Right renal pelvis (tissue), 4 donors: ENCODE measurements around the gene YAF2. TPM values are rescaled to one million over a fixed set of nuclear protein-coding genes. Genes with fewer than 3 reads are reported as not detected.

Experiments
- DNase-seq, 4 donors: peaks; one replicate each; pipeline ENCODE4 v3.0.0-alpha.2; 2013; ENCODE audit warnings: low read depth in 4 of 4, low spot score in 3 of 4, missing footprints in 1 of 4
- polyA plus RNA-seq, 4 donors: library from polyadenylated mRNA; unstranded; fragments of 120-200 nt; gene quantifications; one replicate each; pipeline ENCODE4 v1.2.1, GENCODE V29; 2013; ENCODE audit not compliant: insufficient read length in 4 of 4

Gene YAF2, protein sequence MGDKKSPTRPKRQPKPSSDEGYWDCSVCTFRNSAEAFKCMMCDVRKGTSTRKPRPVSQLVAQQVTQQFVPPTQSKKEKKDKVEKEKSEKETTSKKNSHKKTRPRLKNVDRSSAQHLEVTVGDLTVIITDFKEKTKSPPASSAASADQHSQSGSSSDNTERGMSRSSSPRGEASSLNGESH
- polyA plus RNA-seq: 10 to 100 TPM; 23.7 to 28.0 (median 27.2) TPM

DNA sequence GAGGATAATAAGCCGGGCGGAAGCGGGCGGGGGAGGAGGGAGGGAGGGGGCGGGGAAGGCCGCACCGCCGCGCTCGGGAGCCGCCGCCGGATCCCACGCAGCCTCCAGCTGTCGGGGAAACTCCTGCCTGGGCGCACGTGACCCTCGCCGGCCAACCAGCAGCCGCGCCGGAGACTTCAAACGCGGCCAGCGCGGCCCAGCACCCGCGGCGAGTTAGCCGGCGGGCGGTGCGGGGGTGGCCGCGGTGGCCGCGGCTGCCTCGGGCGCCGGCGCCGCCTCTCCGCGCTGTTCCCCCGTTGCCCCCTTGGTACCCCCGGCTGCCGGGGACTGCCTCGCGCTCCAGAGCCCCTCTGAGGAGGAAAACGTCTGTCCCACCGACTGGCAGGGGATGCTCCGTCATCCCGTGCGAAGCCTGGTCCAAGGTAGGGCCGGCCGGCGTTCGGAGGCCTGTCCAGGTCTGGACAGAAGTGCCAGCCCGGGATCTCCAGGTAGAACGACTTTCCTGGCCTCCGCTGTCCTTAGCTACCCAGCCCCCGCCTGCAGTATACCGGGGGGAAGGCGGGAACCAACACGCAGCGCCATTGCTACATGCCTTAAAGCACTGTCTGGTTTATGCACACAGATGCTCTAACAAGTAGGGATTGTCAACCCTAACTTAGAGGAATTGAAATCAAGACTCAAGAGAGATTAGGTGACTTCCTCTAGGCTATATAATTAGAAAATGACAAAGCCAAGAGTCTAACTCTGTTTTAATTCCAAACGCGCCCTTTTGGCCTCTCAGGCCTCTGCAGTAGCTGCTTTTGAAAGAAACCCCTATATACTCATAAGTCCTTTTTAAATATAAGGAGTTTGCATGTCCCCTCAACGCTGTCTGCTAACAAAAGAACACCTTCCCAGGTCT is at the start of gene YAF2:
YAF2 (minus strand) TSS at position 9 of the 901 bp plus-strand sequence. CDS start 68 bp downstream, outside the sequence.
- DNase-seq: peak; percentile 73 to 80 (median 74)

DNA sequence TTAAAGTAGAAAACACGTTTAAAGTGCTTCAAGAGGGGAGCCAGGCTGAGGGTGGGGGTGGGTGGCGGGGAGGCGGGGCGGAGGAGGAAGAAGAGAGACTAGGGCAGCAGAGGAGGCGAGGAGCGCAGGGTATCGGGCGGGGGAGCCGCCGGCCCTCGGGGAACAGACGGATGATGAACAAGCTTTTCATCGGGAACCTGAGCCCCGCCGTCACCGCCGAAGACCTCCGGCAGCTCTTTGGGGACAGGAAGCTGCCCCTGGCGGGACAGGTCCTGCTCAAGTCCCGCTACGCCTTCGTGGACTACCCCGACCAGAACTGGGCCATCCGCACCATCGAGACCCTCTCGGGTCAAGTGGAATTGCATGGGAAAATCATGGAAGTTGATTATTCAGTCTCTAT is 48.7 kb upstream of the YAF2 start:
- DNase-seq: no peak

DNA sequence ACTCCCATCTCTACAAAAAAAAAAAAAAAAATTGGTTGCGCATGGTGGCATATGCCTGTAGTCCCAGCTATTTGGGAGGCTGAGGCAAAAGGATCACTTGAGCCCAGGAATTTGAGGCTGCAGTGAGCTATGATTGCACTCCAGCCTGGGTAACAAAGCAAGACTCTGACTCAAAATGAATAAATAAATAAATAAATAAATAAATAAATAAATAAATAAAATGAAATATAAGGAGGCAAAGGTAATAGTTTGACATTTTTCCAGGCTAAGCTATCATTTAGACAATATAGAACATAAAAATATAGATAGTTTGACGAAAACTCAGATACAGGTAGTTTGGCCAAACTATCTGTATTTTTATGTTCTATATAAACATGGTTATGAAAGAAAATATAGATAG is 47.4 kb upstream of the YAF2 start:
- no peak for DNase-seq

DNA sequence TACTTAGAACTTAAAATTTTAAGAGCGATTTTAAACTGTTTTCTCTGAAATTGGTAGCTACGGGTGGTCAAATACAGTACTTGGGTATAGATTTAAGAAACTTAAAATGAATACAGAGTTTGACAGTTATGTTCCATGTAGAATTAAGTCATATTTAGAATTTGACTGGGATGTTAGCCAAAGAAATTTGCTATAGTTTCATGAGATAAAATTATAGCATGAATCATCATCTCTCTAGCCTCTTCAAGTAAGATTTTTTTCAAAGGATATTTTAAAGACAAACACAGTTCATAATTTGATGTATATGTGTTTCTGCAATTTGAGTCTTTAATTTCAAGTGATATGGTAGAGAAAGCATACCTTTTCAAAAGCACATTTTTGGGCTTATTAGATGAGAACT is 46.8 kb upstream of the YAF2 start:
- DNase-seq: no peak

DNA sequence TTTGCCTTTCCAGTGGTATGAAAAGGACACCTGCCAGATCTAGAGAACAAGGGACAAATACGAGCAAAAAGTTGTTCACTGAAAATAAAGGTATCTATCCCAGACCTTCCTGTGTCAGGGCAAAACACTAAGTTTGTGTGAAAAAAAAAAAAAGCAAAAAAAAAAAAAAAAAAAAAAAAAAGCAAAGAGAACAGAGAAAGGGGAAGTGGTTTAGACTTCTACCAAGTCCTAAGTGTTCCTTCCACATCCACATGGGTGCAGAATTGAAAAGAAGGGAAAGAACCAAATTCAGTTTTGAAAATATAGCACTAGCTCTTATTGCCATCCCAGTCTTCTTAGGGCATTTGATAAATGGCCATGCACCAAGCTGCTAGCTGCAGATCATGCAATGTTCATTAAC is 46.1 kb upstream of the YAF2 start:
- DNase-seq: no peak

DNA sequence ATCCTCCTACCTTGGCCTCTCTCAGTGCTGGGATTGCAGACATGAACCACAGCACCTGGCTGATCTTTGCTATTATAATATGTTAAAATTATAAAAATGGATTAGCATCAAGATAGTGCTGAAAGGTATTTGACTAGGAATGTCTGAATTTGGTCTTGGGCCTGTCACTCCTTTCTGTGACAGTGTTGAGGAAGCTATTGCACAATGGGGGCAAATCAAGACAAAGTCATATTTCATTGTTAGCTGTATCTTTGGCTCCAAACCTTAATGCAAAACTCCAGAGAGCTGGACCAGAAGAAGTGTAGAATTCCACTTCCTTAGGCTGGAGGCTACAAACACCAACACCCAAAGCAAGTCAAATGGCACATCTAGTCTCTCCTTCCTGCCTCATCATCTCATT is 45.7 kb upstream of the YAF2 start:
- DNase-seq: no peak

DNA sequence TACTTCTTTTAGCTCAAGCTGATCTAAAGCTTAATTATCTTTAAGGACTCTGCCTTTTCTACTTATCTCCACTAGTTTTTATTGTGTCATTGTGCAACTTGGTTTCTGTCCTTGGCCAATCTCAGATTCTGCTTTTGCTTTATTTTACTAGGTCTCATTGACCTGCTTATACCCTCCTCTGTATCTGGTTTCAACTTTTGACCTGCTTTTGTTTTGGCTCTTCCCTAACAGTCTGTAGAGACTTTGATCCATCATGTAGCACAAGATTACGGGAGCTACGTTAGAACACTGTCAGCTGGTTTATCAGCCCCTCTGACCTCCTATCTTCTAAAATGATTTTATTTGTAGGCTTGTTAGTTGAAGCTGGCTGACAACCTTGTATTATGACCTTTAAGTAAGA is 44.2 kb upstream of the YAF2 start:
- no peak for DNase-seq

DNA sequence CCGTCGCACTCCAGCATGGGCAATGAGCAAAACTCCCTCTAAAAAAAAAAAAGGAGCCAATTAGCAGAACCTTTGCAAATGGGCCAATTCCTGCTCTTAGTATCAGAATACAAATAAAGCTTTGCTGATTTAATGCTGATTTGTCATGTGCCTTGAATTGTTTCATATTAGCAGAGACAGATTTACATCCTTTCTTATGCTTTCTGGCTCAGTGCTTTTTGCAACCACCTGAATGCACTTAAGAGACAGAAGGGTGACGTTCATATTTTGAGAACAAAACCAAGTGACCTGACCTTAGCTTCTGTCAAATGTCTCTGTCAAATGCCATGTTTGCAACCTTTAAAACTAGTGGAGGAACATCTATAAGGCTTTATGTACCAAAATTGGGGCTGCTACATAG is 43.8 kb upstream of the YAF2 start:
- DNase-seq: no peak

DNA sequence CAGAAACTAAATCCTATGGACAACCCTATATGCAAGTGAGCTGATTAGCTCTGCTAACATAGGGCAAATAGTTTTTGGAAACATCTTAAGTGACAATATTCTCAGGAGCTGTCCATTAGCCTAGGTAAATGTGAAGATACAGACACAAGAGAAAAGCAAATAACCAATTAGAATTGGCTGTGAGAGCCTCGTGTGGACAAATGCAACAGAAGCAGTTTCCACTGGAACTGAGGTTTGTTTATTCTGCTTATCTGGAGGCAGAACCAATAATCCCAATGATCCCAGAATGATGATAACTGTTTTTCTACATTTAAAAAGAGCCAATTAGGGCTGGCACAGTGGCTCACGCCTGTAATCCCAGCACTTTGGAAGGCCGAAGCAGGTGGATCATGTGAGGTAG is 43.2 kb upstream of the YAF2 start:
- DNase-seq: no peak

DNA sequence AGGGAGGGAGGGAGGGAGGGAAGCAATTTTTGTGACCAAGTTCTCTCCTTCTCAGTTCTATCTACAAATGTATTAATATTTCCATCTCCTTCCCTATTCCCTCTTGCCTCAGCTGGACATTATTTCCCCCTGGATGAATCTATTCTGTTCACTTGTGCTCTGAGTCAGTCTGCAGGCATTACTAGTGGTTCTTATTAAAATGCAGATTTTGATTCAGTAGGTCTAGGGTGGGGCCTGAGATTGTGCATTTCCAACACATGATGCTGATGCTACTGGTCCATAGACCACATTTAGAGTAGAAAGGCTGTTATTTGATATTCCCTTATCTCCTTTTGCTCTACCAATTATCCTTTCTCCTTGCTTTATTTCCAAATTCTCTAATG is 40.1 kb upstream of the YAF2 start:
- DNase-seq: no peak

DNA sequence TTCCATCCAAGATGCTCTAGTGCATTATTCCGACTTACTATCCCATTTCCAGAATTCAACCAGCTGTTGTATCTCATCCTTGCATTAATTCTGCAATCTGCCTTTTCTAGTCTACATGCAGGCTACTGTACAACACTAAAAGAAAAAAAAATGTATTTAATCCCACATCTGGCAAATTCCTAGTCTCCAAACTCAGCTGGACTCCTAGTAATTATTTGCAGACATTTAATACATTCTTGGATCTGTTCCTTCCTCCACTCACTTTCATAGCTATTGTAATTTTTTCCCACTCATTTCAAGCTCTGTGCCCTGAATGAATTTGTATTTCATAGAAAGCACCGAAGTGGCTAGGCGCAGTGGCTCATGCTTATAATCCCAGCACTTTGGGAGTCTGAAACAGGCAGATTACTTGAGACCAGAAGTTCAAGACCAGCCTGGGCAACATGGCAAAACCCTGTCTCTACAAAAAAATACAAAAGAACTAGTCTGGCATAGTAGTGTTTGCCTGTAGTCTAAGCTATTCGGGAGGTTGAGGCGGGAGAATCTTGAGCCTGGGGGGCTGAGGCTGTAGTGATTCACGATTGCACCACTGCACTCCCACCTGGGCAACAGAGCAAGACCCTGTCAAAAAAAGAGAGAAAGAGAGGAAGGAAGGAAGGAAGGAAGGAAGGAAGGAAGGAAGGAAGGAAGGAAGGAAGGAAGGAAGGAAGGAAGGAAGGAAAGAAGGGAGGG is 39.5 kb upstream of the YAF2 start:
- no peak for DNase-seq

DNA sequence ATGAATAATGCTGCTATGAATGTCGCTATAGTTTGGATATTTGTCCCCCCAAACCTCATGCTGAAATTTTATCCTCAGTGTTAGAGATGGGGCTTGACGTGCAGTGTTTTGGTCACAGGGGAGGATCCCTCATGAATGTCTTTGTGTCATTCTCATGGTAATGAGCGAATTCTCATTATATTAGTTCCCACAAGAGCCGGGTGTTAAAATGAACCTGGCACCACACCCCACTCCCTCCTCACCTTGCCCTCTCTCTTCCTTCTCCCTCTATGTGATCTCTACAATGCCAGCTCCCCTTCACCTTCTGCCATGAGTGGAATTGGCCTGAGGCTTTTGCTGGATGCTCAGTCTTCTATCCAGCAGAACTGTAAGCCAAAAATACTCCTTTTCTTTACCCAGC is 37.5 kb upstream of the YAF2 start:
- DNase-seq: no peak

DNA sequence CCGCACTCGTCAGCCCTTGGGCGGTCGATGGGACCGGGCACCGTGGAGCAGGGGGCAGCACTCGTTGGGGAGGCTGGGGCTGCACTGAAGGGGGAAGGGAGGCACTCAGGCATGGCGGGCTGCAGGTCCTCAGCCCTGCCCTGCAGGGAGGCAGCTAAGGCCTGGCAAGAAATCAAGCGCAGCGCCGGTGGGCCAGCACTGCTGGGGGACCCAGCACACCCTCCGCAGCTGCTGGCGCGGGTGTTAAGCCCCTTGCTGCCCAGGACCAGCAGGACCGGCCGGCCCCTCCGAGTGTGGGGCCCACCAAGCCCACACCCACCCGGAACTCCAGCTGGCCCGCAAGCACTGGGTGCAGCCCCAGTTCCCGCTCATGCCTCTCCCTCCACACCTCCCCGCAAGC is 35.7 kb upstream of the YAF2 start:
- no peak for DNase-seq

DNA sequence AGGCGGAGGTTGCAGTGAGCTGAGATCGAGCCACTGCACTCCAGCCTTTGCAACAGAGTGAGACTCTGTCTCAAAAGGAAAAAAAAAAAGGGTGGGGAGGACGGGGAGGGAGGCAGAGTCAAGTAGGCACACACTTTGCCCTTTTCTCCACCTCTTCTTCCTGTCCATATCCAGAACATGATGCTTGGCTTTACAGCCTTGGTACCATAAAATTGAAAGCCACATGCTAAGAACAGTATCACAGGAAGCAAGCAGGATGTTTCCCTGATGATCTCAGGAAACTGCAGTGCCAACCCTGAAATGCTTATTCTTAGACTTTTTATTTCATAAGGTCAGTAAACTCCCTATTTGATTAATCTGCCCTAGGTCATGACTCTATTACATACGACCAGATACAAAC is 32.5 kb upstream of the YAF2 start:
- DNase-seq: no peak

DNA sequence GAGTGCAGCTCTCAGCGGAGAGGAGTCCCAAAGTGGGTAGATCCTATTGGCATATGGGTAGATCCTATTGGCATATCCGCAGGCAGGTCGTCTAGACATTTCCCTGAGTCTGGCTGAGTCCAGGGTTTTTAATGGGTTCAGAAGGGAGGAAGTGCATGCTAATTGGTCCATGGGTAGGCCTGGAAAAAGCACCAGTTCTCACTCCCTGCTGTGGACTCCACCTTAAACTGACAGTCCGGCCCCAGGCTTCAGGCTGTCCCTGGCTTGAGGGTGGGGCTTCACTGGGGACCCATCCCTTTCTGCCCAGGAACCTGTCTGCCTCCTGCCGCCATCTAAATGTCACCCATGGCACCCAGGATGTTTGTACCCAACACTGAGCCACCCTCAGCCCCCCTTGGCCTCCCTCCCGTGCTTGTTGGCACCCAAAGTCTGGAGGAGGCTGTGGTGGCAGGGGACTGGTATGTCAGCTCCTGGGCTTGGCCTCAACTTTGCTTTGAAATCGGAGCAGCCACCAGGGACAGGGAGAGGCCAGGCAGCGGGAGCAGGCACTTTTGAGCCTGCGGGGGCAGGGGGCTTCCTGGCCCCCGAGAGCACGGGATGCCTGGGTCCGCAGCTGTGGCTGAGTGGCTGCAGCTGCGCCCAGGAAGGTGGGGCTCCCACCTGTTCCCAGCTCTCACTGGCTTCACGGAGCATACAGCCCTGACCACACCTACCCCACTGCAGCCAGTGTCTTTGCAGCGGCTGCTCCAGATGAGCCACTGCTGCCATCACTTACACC is 29.6 kb upstream of the YAF2 start:
- no peak for DNase-seq

DNA sequence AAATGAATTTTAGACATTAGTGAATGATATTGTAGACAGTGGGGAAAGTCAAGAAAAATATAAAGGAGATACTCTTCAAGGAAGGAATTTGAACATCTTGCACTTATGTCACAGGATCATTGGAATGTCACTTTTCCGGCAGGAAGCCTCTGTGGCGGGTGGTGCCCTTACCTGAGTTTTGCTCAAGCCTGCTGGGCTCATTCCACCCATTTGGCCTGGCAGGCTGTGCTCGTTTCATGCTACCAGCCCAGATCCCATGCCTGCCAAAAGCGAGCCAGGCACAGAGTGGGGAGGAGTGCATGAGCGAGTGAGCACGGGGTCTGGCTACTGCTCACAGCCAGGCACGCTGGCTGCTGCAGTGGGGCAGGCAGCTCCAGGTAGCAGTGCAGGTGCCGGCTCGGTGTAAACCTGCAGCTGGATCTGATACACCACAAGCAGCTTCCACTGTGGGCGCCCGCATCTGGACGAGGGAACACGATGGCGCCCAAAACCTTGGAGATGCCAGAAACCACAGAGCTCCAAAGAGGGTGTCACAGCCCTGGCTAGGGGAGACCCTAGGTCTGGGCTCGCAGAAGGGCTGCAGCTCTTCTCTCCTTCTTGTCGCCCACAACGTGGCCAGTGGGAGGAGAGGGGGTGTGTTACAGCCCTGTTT is 28.7 kb upstream of the YAF2 start:
- no peak for DNase-seq

DNA sequence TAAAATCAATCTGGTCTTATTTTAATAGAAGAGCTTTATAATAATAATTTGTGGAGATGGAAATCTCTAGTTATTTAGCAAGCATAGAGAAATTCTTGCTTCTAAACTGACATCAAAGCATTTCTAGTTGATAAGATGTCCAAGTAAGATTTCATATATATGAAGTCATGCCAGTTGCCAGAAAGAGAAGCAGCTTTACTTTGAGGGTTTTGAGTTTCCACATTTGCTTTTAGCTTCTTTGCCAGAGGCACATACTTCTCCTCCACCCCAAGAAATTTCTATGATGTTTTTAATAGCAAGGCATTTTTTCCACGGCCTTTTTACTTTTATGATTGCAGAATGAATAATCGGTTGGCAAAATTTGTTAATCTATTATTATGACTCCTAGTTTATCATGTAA is 24.2 kb upstream of the YAF2 start:
- no peak for DNase-seq

DNA sequence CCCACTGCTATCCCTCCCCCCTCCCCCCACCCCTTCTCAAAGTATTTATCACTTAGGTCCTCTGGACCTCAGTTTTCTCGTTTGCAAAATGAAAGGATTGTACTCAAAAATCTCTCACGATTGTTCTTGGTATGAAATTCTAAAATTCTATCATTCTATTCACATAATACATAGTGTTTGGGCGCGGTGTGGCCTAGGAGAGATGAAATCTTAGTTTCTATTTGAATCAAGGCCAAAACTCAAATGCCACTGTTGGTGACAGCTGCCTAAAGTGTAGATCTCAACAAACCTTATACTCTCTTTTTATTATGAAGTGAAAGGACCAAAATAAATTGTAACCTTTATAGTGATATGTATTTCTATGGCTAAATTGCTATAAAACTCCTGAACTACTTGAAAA is 23.7 kb upstream of the YAF2 start:
- DNase-seq: no peak

DNA sequence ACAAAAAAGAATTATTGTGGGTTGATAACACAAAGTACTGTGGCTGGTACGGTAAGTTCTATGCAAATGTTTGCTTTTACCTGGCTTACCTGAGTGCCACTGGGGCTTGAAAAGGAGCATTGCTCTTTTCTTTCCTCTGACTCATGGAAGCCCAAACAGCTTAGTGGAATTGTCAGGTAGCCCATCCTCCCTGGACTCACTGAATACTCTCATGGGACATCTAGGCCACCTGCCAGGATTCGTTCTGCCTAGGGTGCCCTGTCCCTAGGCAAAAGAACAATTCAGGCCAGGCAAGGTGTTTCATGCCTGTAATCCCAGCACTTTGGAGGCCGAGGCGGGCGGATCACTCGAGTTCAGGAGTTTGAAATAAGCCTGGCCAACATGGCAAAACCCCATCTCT is 22.5 kb upstream of the YAF2 start:
- DNase-seq: no peak

DNA sequence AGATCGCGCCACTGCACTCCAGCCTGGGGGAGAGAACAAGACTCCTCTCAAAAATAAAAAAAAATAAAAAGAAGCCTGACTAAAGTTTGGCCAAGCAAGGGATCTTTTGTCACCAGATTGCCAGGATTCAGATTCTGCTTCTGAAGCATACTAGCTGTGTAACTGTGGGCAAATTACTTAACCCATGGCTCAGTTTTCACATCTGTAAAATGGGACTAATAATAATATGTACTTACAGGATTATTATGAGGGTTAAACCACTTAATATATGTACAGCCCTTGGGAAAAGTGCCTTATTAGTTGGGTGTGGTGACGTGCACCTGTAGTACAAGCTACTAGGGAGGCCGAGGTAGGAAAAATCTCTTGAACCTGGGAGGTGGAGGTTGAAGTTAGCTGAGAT is 21.7 kb upstream of the YAF2 start:
- DNase-seq: no peak
